ENCODE measurements around the gene ZBTB7C. TPM values are rescaled to one million over a fixed set of nuclear protein-coding genes. Genes with fewer than 3 reads are reported as not detected.

Gene ZBTB7C
- total and polyA plus RNA-seq, 4 donors = 3.2 to 10.9 (median 3.7) TPM

- Histone ChIP-seq H3K27ac (ENCODE audit: low read depth in 1 of 2, low read length in 1 of 2) (peak overlapping the region in 1 of 2 donors; percentile 66), H3K4me3 (no peak overlapping the region), H3K9me3 (ENCODE audit: control insufficient read depth in 4 of 4, insufficient read depth in 3 of 4, low read length in 3 of 4) (no peaks in the 10 kb centered on the region), H3K4me1 (ENCODE audit: control insufficient read depth in 5 of 5, insufficient read depth in 5 of 5, low read length in 5 of 5) (peaks cover 0 to 20% (median 14%) of the 10 kb centered on the region in 5 donors), H3K36me3 (ENCODE audit: control insufficient read depth in 4 of 4, insufficient read depth in 4 of 4, low read length in 4 of 4) (no peaks in the 10 kb centered on the region), H3K9ac (ENCODE audit: insufficient read depth in 1 of 2, low read length in 2 of 2) (no peak overlapping the region), H3K27me3 (ENCODE audit: control insufficient read depth in 3 of 3, insufficient read depth in 3 of 3, low read length in 2 of 3) (peaks cover 0 to 17% (median 14%) of the 10 kb centered on the region in 3 donors)
- peak; percentile 8 for ATAC-seq (ENCODE audit: insufficient read depth, low FRiP score)
- WGBS, 2 donors = 54 to 70% methylated on average over 14 of the region's 14 CpGs
- DNase-seq = peak in 1 of 3 donors; percentile 37
- TF ChIP-seq CTCF (IDR thresholded peaks at IDR 0.05; ENCODE audit: control extremely low read depth, extremely low read depth) = no peak
Measured at GRCh38 chr18:48139431-48140347, 269.5 kb downstream of the ZBTB7C start.

- no peak overlapping the region for H3K9ac ChIP-seq (ENCODE audit: insufficient read depth in 1 of 2, low read length in 2 of 2)
- peaks cover 0 to 17% (median 15%) of the 10 kb centered on the region in 3 donors for H3K27me3 ChIP-seq (ENCODE audit: control insufficient read depth in 3 of 3, insufficient read depth in 3 of 3, low read length in 2 of 3)
- H3K27ac ChIP-seq (ENCODE audit: low read depth in 1 of 2, low read length in 1 of 2) = peak overlapping the region in 1 of 2 donors; percentile 30
- no peaks in the 10 kb centered on the region for H3K9me3 ChIP-seq (ENCODE audit: control insufficient read depth in 4 of 4, insufficient read depth in 3 of 4, low read length in 3 of 4)
- H3K4me3 ChIP-seq = no peak overlapping the region
- DNase-seq (no peak), ATAC-seq (ENCODE audit: insufficient read depth, low FRiP score) (no peak)
- no peaks in the 10 kb centered on the region for H3K36me3 ChIP-seq (ENCODE audit: control insufficient read depth in 4 of 4, insufficient read depth in 4 of 4, low read length in 4 of 4)
- WGBS, 2 donors = 69 to 85% methylated on average over 7 of the region's 7 CpGs
- H3K4me1 ChIP-seq (ENCODE audit: control insufficient read depth in 5 of 5, insufficient read depth in 5 of 5, low read length in 5 of 5) = peaks cover 0 to 20% (median 14%) of the 10 kb centered on the region in 5 donors
- TF ChIP-seq CTCF (IDR thresholded peaks at IDR 0.05; ENCODE audit: control extremely low read depth, extremely low read depth) = no peak
Measured at GRCh38 chr18:48138660-48139430, 270.3 kb downstream of the ZBTB7C start.

- no peak for ATAC-seq (ENCODE audit: insufficient read depth, low FRiP score)
- no peak for TF ChIP-seq CTCF (IDR thresholded peaks at IDR 0.05; ENCODE audit: control extremely low read depth, extremely low read depth)
- no peak overlapping the region for H3K27ac ChIP-seq (ENCODE audit: low read depth in 1 of 2, low read length in 1 of 2)
Measured at GRCh38 chr18:48138210-48138609, 271.0 kb downstream of the ZBTB7C start.

More at GRCh38 chr18:48138210-48138609, 271.0 kb downstream of the ZBTB7C start:
- Histone ChIP-seq H3K9ac (ENCODE audit: insufficient read depth in 1 of 2, low read length in 2 of 2) (no peak overlapping the region), H3K4me1 (ENCODE audit: control insufficient read depth in 5 of 5, insufficient read depth in 5 of 5, low read length in 5 of 5) (peaks cover 0 to 20% (median 14%) of the 10 kb centered on the region in 5 donors), H3K4me3 (no peak overlapping the region), H3K27me3 (ENCODE audit: control insufficient read depth in 3 of 3, insufficient read depth in 3 of 3, low read length in 2 of 3) (peaks cover 0 to 17% (median 15%) of the 10 kb centered on the region in 3 donors), H3K36me3 (ENCODE audit: control insufficient read depth in 4 of 4, insufficient read depth in 4 of 4, low read length in 4 of 4) (no peaks in the 10 kb centered on the region), H3K9me3 (ENCODE audit: control insufficient read depth in 4 of 4, insufficient read depth in 3 of 4, low read length in 3 of 4) (no peaks in the 10 kb centered on the region)
- no peak for DNase-seq
- WGBS, 2 donors = 50 to 63% methylated on average over 4 of the region's 4 CpGs

Data from lung (tissue), 12 donors.